Mesenchymal stem cell (in vitro differentiated cells and primary cell): ENCODE data around the gene TTYH3.

Experiments
- DNase-seq: peaks from one replicate; pipeline ENCODE4 v3.0.0-alpha.2; 2013
- H2AFZ ChIP-seq: one replicate; pipeline ENCODE4 v1.6.1; 2013; ENCODE audit warnings: low read depth, mild to moderate bottlenecking, control low read depth, inconsistent platforms, low read length, moderate library complexity
- H2AK5ac ChIP-seq: 2 replicates; pipeline ENCODE4 v1.6.1; 2013; ENCODE audit warnings: low read length, moderate library complexity, mild to moderate bottlenecking, inconsistent platforms; ENCODE audit not compliant: severe bottlenecking
- H2BK120ac ChIP-seq: one replicate; pipeline ENCODE4 v1.6.1; 2013; ENCODE audit warnings: low read depth, mild to moderate bottlenecking, inconsistent platforms, low read length, moderate library complexity
- H2BK12ac ChIP-seq, 2 experiments: one replicate each; pipeline ENCODE4 v1.6.1; 2013; ENCODE audit warnings: inconsistent platforms in 2 of 2, low read length in 2 of 2, mild to moderate bottlenecking in 2 of 2, moderate library complexity in 2 of 2, control low read depth in 1 of 2
- H2BK15ac ChIP-seq: one replicate; pipeline ENCODE4 v1.6.1; 2013; ENCODE audit warnings: mild to moderate bottlenecking, low read depth, inconsistent platforms; ENCODE audit not compliant: poor library complexity, severe bottlenecking
- H2BK5ac ChIP-seq: 2 replicates; pipeline ENCODE4 v1.6.1; 2013; ENCODE audit warnings: low read depth, mild to moderate bottlenecking, low read length, control low read depth, inconsistent platforms; ENCODE audit not compliant: poor library complexity, severe bottlenecking
- H3K14ac ChIP-seq, 2 experiments: one replicate each; pipeline ENCODE4 v1.6.1; 2013; ENCODE audit warnings: inconsistent platforms in 2 of 2, low read length in 2 of 2, control low read depth in 1 of 2, mild to moderate bottlenecking in 1 of 2, moderate library complexity in 1 of 2
- H3K18ac ChIP-seq, 2 experiments: one replicate each; pipeline ENCODE4 v1.6.1; 2013; ENCODE audit warnings: inconsistent platforms in 2 of 2, low read length in 2 of 2, control low read depth in 1 of 2, low read depth in 1 of 2, mild to moderate bottlenecking in 1 of 2
- H3K23ac ChIP-seq, 2 experiments: one replicate each; pipeline ENCODE4 v1.6.1; 2013; ENCODE audit warnings: inconsistent platforms in 2 of 2, low read length in 2 of 2, mild to moderate bottlenecking in 2 of 2, moderate library complexity in 2 of 2, control low read depth in 1 of 2
- H3K27ac ChIP-seq: 2 replicates; pipeline ENCODE4 v1.5.1; 2013; ENCODE audit warnings: mild to moderate bottlenecking, moderate library complexity, low read length, control low read depth, inconsistent platforms; ENCODE audit not compliant: poor library complexity, severe bottlenecking
- H3K27me3 ChIP-seq, 2 experiments: 2 replicates each; pipeline versions ENCODE4 v1.6.1 to v1.7.0; 2013; ENCODE audit warnings: low read length in 2 of 2, mild to moderate bottlenecking in 2 of 2, moderate library complexity in 2 of 2, control low read depth in 1 of 2, inconsistent platforms in 1 of 2; ENCODE audit not compliant: control insufficient read depth in 1 of 2, insufficient read depth in 1 of 2
- H3K36me3 ChIP-seq, 2 experiments: 2 replicates each; pipeline versions ENCODE4 v1.6.1 to v1.7.0; 2013; ENCODE audit warnings: low read length in 2 of 2, control low read depth in 1 of 2, inconsistent platforms in 1 of 2, low read depth in 1 of 2, mild to moderate bottlenecking in 1 of 2; ENCODE audit not compliant: insufficient read depth in 2 of 2, control insufficient read depth in 1 of 2
- H3K4ac ChIP-seq, 2 experiments: one replicate each; pipeline ENCODE4 v1.6.1; 2013; ENCODE audit warnings: inconsistent platforms in 2 of 2, low read length in 2 of 2, mild to moderate bottlenecking in 2 of 2, moderate library complexity in 2 of 2, control low read depth in 1 of 2, low read depth in 1 of 2
- H3K4me1 ChIP-seq: 2 replicates; pipeline ENCODE4 v1.6.1; 2013; ENCODE audit warnings: low read depth, low read length, control low read depth; ENCODE audit not compliant: control insufficient read depth, insufficient read depth
- H3K4me2 ChIP-seq: 2 replicates; pipeline ENCODE4 v1.6.1; 2013; ENCODE audit warnings: low read length, mild to moderate bottlenecking, inconsistent platforms; ENCODE audit not compliant: poor library complexity, severe bottlenecking
- H3K4me3 ChIP-seq, 2 experiments: 2 replicates each; pipeline versions ENCODE4 v1.5.1 to v1.7.0; 2013; ENCODE audit warnings: low read length in 2 of 2, mild to moderate bottlenecking in 2 of 2, control low read depth in 1 of 2, low read depth in 1 of 2; ENCODE audit not compliant: insufficient read depth in 1 of 2
- H3K79me1 ChIP-seq: replicated peaks from 2 replicates; pipeline ENCODE4 v1.6.1; 2013; ENCODE audit warnings: mild to moderate bottlenecking, control low read depth, low read length, inconsistent platforms; ENCODE audit not compliant: poor library complexity, severe bottlenecking
- H3K9ac ChIP-seq: 2 replicates; pipeline ENCODE4 v1.7.0; 2013; ENCODE audit warnings: mild to moderate bottlenecking, low read length, moderate library complexity
- H3K9me3 ChIP-seq: 2 replicates; pipeline ENCODE4 v1.7.0; 2013; ENCODE audit warnings: mild to moderate bottlenecking, low read length; ENCODE audit not compliant: control insufficient read depth
- H4K8ac ChIP-seq: one replicate; pipeline ENCODE4 v1.6.1; 2013; ENCODE audit warnings: inconsistent platforms, mild to moderate bottlenecking, low read length, moderate library complexity
- H4K91ac ChIP-seq: one replicate; pipeline ENCODE4 v1.6.1; 2013; ENCODE audit warnings: mild to moderate bottlenecking, low read length, inconsistent platforms
- WGBS: methylation state at CpG from one replicate; pipeline ENCODE4 v1.1.7; 2013; ENCODE audit warnings: mixed read lengths; 5-methylcytosine and 5-hydroxymethylcytosine counted together

The TTYH3 gene

DNA sequence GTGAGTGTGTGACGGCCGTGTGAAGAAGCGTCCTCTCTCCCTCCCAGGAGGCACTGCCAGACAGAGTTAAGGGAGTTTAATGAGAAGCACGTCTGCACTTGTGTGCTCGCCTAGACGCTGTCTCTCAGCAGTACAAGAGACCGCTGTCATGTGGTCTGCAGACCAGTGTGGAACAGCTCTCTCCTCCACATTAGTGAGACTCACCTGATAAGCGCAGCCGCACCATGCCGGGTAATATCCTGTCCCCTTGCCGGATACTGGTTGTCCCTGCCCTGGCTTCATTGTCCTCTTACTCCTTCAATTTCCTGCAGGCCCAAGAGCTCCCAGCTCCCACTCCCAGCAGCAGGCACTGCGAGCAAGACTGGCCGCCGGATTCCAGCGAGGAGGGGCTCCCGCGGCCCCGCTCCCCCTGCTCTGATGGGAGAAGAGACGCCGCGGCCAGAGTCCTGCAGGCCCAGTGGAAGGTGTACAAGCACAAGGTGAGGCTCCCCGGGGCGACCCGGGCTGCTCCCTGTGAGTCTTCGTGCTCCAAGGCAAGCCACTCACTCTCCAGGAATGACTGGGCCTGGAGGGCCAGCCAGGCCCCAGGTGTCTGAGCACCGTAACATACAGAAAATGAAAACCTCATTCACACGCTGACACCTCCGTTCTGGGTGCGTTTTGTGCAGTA, 33.5 kb upstream of the TTYH3 start:
- Histone ChIP-seq H3K9ac (no peak overlapping the region), H3K27ac (no peak overlapping the region), H3K27me3 (no peaks in the 10 kb centered on the region), H3K36me3 (peaks cover 69 to 76% of the 10 kb centered on the region in 2 experiments), H2AK5ac (no peak overlapping the region), H4K91ac (no peak overlapping the region), H2BK120ac (no peak overlapping the region), H3K79me1 (no peaks in the 10 kb centered on the region), H3K23ac (no peak overlapping the region), H2BK15ac (no peak overlapping the region), H3K4me2 (no peak overlapping the region), H4K8ac (no peak overlapping the region), H3K9me3 (no peaks in the 10 kb centered on the region), H3K4ac (no peak overlapping the region), H2AFZ (no peak overlapping the region), H3K4me3 (no peak overlapping the region), H2BK5ac (no peak overlapping the region), H3K18ac (no peak overlapping the region), H3K4me1 (no peaks in the 10 kb centered on the region), H2BK12ac (no peak overlapping the region), H3K14ac (no peak overlapping the region)
- 91% methylated on average over 29 of the region's 29 CpGs for WGBS
- DNase-seq, result no peak

DNA sequence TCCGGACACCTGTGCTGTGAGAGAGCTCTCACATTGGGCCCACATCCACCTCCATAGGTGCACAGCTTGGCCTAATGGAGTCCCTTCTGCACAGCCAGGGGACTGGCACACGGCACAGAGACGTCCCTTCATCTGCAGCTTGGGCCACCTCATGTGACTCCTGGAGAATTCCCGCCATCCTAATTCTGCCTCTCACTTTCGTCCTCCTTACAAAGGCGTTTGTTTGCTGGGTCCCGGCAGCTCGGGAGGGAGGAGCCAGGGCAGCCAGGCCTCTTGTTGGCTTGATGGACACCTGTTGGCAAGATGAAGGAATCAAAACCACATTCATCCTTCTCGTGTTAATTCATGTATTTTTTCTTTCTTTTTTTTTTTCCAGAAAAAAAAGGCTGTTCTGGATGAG, 30.7 kb upstream of the TTYH3 start:
- Histone ChIP-seq H2BK5ac (no peak overlapping the region), H3K27me3 (no peaks in the 10 kb centered on the region), H3K9me3 (no peaks in the 10 kb centered on the region), H3K79me1 (no peaks in the 10 kb centered on the region), H2BK15ac (no peak overlapping the region), H3K4ac (no peak overlapping the region), H3K9ac (no peak overlapping the region), H2AFZ (no peak overlapping the region), H2AK5ac (no peak overlapping the region), H4K8ac (no peak overlapping the region), H3K18ac (no peak overlapping the region), H4K91ac (no peak overlapping the region), H2BK12ac (no peak overlapping the region), H3K23ac (no peak overlapping the region), H3K27ac (no peak overlapping the region), H3K36me3 (peaks cover 51 to 71% of the 10 kb centered on the region in 2 experiments), H3K4me2 (no peak overlapping the region), H3K4me1 (peaks cover 4% of the 10 kb centered on the region), H3K14ac (no peak overlapping the region), H2BK120ac (no peak overlapping the region), H3K4me3 (no peak overlapping the region)
- 90% methylated on average over 8 of the region's 9 CpGs for WGBS
- DNase-seq, result no peak

- Histone ChIP-seq H3K4me2 (no peak overlapping the region), H3K23ac (no peak overlapping the region), H3K9me3 (no peaks in the 10 kb centered on the region), H3K9ac (no peak overlapping the region), H3K36me3 (peaks cover 49 to 73% of the 10 kb centered on the region in 2 experiments), H2AK5ac (no peak overlapping the region), H2BK12ac (no peak overlapping the region), H2BK5ac (no peak overlapping the region), H3K4me3 (no peak overlapping the region), H3K4ac (no peak overlapping the region), H3K27ac (no peak overlapping the region), H4K91ac (peak overlapping the region; percentile 5), H4K8ac (no peak overlapping the region), H3K79me1 (no peaks in the 10 kb centered on the region), H3K27me3 (no peaks in the 10 kb centered on the region), H2AFZ (no peak overlapping the region), H2BK120ac (no peak overlapping the region), H2BK15ac (no peak overlapping the region), H3K4me1 (peaks cover 4% of the 10 kb centered on the region), H3K18ac (no peak overlapping the region), H3K14ac (peak overlapping the region in 1 of 2 experiments; percentile 9)
- no peak for DNase-seq
- 90% methylated on average over 11 of the region's 11 CpGs for WGBS
Observed at GRCh38 chr7:2601907-2602306, 29.9 kb upstream of the TTYH3 start.

GRCh38 chr7:2602406-2603043, 29.3 kb upstream of the TTYH3 start:
- Histone ChIP-seq H3K23ac (no peak overlapping the region), H2BK15ac (no peak overlapping the region)
- 91% methylated on average over 19 of the region's 19 CpGs for WGBS

More at GRCh38 chr7:2602406-2603043, 29.3 kb upstream of the TTYH3 start:
- no peak overlapping the region for H4K91ac ChIP-seq
- no peak overlapping the region for H4K8ac ChIP-seq
- no peak overlapping the region for H2BK120ac ChIP-seq
- H2AFZ ChIP-seq, result no peak overlapping the region
- no peak overlapping the region for H3K4ac ChIP-seq
- no peak overlapping the region for H2BK5ac ChIP-seq
- H2AK5ac ChIP-seq, result no peak overlapping the region
- H3K27me3 ChIP-seq, result no peaks in the 10 kb centered on the region
- H2BK12ac ChIP-seq, result no peak overlapping the region
- no peak overlapping the region for H3K9ac ChIP-seq
- H3K36me3 ChIP-seq, result peaks cover 45 to 67% of the 10 kb centered on the region in 2 experiments
- H3K4me1 ChIP-seq, result peaks cover 4% of the 10 kb centered on the region
- H3K27ac ChIP-seq, result no peak overlapping the region
- no peaks in the 10 kb centered on the region for H3K9me3 ChIP-seq
- no peak overlapping the region for H3K4me2 ChIP-seq
- H3K18ac ChIP-seq, result peak overlapping the region in 1 of 2 experiments; percentile 37
- no peak overlapping the region for H3K4me3 ChIP-seq
- peak overlapping the region in 1 of 2 experiments; percentile 1 for H3K14ac ChIP-seq
- no peaks in the 10 kb centered on the region for H3K79me1 ChIP-seq
- no peak for DNase-seq
